GM12873 (cell line): ENCODE measurements around the gene RNASE4.

ENCODE experiments used
- CTCF ChIP-seq: IDR thresholded peaks from 2 replicates; pipeline ENCODE4 v1.5.1; 2012; ENCODE audit warnings: low read depth, mild to moderate bottlenecking, moderate library complexity, low read length, control low read depth; ENCODE audit not compliant: insufficient read depth; ENCODE audit errors: missing control alignments

Gene RNASE4

GRCh38 chr14:20697273-20698017 lies 13.1 kb downstream of the RNASE4 start:
- peak; percentile 86 for TF ChIP-seq CTCF

GRCh38 chr14:20698018-20698329 lies 13.6 kb downstream of the RNASE4 start:
- TF ChIP-seq CTCF, result no peak

GRCh38 chr14:20698934-20699333 lies 14.6 kb downstream of the RNASE4 start:
- no peak for TF ChIP-seq CTCF

- TF ChIP-seq CTCF, result no peak
Measured at GRCh38 chr14:20699931-20700330, 15.6 kb downstream of the RNASE4 start.

- no peak for TF ChIP-seq CTCF
Measured at GRCh38 chr14:20706657-20707355, 22.4 kb downstream of the RNASE4 start.

- TF ChIP-seq CTCF, result no peak
Measured at GRCh38 chr14:20707622-20708021, 23.3 kb downstream of the RNASE4 start.

- no peak for TF ChIP-seq CTCF
Measured at GRCh38 chr14:20711261-20711660, 26.9 kb downstream of the RNASE4 start.
